ENCODE results near the gene MRPL52. TPM values are rescaled to one million over a fixed set of nuclear protein-coding genes. Genes with fewer than 3 reads are reported as not detected.

The MRPL52 gene
- total and polyA plus RNA-seq, 2 donors (not counting 3 experiments of a cell fraction or from before 2014, with no cell fraction given) = 81.1 to 174 TPM

DNA sequence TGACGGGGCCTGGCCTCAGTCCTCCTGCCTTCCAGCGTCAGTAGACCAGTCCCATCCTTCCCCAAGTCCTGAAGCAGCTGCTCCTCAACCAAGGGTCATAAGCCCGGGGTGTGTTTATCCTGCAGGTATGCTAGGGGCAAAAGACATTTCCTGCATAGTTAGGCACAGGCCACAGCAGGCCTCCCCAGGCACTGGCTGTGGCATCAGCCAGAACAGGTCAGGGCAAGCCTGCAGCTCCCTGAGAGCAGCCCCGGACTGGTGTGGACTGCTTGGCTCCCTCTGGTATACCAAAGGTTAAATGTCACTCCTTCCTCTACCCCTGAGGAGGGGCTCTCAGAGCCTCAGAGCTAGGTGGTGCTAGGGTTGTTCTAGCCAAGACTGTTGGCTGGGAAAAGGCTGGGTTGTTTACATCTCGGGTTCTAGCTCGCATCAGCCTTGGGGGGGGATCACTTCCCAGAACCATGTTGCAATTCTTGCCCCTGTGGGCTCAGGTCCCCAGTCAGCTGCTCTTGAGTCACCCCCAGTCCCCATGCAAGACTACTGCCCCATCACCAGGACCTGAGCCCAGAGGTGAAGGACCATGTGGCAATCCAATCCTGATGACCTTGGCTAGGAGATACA is 9.6 kb downstream of the MRPL52 start:
- no peak overlapping the region for H2AFZ ChIP-seq (ENCODE audit: low read depth, low read length)
- peak overlapping the region in 2 of 3 experiments; percentile 75 to 86 for H3K4me3 ChIP-seq (replicated peaks in 1 of 3; ENCODE audit: insufficient read depth in 1 of 3, low read depth in 1 of 3, low read length in 3 of 3)
- H3K27ac ChIP-seq (ENCODE audit: insufficient read depth, low read depth, low read length) = peak overlapping the region; percentile 84
- intact Hi-C loops (cut with micrococcal nuclease) (loop anchor here (5.0 kb wide), 1 partner anchor 282 kb away; no protein-coding TSS in a partner anchor), dilution Hi-C loops (cut with MboI; ENCODE audit: extremely low pct_ligation_motif_present, low sequenced_read_pairs) (no loop called here)
- FAIRE-seq (no peak), DNase-seq (ENCODE audit: low read depth, low spot score) (no peak)
- TF ChIP-seq POLR2AphosphoS5 (IDR thresholded peaks at IDR 0.05; ENCODE audit: insufficient read depth, low read depth, low read length) (peak; percentile 14), MYC (IDR thresholded peaks at IDR 0.05; ENCODE audit: low read depth, low read length) (no peak)
- no TSS peak for BruUV-seq (replicated peaks)
- peak overlapping the region; percentile 79 for H3K4me2 ChIP-seq (ENCODE audit: insufficient read depth, low read length)
- no peaks in the 10 kb centered on the region for H4K20me1 ChIP-seq (replicated peaks; ENCODE audit: control insufficient read depth, extremely low read depth, insufficient read depth, low read length)
- H3K36me3 ChIP-seq (ENCODE audit: control insufficient read depth in 2 of 2, extremely low read depth in 1 of 2, insufficient read depth in 2 of 2, low read length in 2 of 2) = peaks cover 20 to 39% of the 10 kb centered on the region in 2 experiments
- H3K9me1 ChIP-seq (replicated peaks; ENCODE audit: control insufficient read depth, extremely low read depth, insufficient read depth, low read length) = no peaks in the 10 kb centered on the region
- H3K4me1 ChIP-seq (ENCODE audit: control insufficient read depth, extremely low read depth, insufficient read depth, low read length) = peaks cover 25% of the 10 kb centered on the region
- no peaks in the 10 kb centered on the region for H3K9me3 ChIP-seq (replicated peaks; ENCODE audit: control insufficient read depth, insufficient read depth, low read length)
- peak overlapping the region; percentile 97 for H3K9ac ChIP-seq (replicated peaks; ENCODE audit: extremely low read depth, insufficient read depth, low read length)
- peaks cover 77% of the 10 kb centered on the region for H3K79me2 ChIP-seq (ENCODE audit: control insufficient read depth, insufficient read depth, low read length)
- no peaks in the 10 kb centered on the region for H3K27me3 ChIP-seq (ENCODE audit: control insufficient read depth in 2 of 2, insufficient read depth in 2 of 2, low read length in 2 of 2)
- POLR2A ChIA-PET = no interaction called here
- CTCF ChIA-PET = interaction anchor here (0.7 to 12.5 kb wide), 7 partner anchors 9 to 282 kb away, joined by 3 to 214 read pairs (median 4); no protein-coding TSS in a partner anchor

- no peaks in the 10 kb centered on the region for H3K27me3 ChIP-seq (ENCODE audit: control insufficient read depth in 2 of 2, insufficient read depth in 2 of 2, low read length in 2 of 2)
- no peaks in the 10 kb centered on the region for H4K20me1 ChIP-seq (replicated peaks; ENCODE audit: control insufficient read depth, extremely low read depth, insufficient read depth, low read length)
- intact Hi-C loops (cut with micrococcal nuclease) = no loop called here
- H3K9ac ChIP-seq (replicated peaks; ENCODE audit: extremely low read depth, insufficient read depth, low read length) = no peak overlapping the region
- dilution Hi-C loops (cut with MboI; ENCODE audit: extremely low pct_ligation_motif_present, low sequenced_read_pairs) = no loop called here
- no peak for DNase-seq (ENCODE audit: low read depth, low spot score)
- ChIA-PET POLR2A (interaction anchor here (0.8 kb wide), 1 partner anchor 10 kb away, joined by 5 read pairs; no protein-coding TSS in a partner anchor), CTCF (interaction anchor here (1.2 to 12.5 kb wide), 3 partner anchors 10 to 271 kb away, joined by 4 to 214 read pairs (median 5); no protein-coding TSS in a partner anchor)
- peak; percentile 17 for TF ChIP-seq POLR2AphosphoS5 (IDR thresholded peaks at IDR 0.05; ENCODE audit: insufficient read depth, low read depth, low read length)
- no peak for TF ChIP-seq MYC (IDR thresholded peaks at IDR 0.05; ENCODE audit: low read depth, low read length)
- TF ChIP-seq FOS (IDR thresholded peaks at IDR 0.05; ENCODE audit: borderline replicate concordance, insufficient read depth, low read length) = no peak
- no peak for TF ChIP-seq MAX (IDR thresholded peaks at IDR 0.05; ENCODE audit: insufficient read depth, insufficient read length)
- TF ChIP-seq GATA2 (IDR thresholded peaks at IDR 0.05; ENCODE audit: insufficient read depth, insufficient read length, low read depth, low read length) = no peak
- peak; percentile 44 for TF ChIP-seq POLR2A (IDR thresholded peaks at IDR 0.05; ENCODE audit: low read depth, low read length)
- FAIRE-seq = no peak
- H3K79me2 ChIP-seq (ENCODE audit: control insufficient read depth, insufficient read depth, low read length) = peaks cover 97% of the 10 kb centered on the region
- no peak overlapping the region for H3K4me2 ChIP-seq (ENCODE audit: insufficient read depth, low read length)
- H3K36me3 ChIP-seq (ENCODE audit: control insufficient read depth in 2 of 2, extremely low read depth in 1 of 2, insufficient read depth in 2 of 2, low read length in 2 of 2) = peaks cover 36 to 56% of the 10 kb centered on the region in 2 experiments
- H3K9me1 ChIP-seq (replicated peaks; ENCODE audit: control insufficient read depth, extremely low read depth, insufficient read depth, low read length) = no peaks in the 10 kb centered on the region
- no peak overlapping the region for H2AFZ ChIP-seq (ENCODE audit: low read depth, low read length)
- H3K4me1 ChIP-seq (ENCODE audit: control insufficient read depth, extremely low read depth, insufficient read depth, low read length) = peaks cover 30% of the 10 kb centered on the region
- H3K9me3 ChIP-seq (replicated peaks; ENCODE audit: control insufficient read depth, insufficient read depth, low read length) = no peaks in the 10 kb centered on the region
- H3K27ac ChIP-seq (ENCODE audit: insufficient read depth, low read depth, low read length) = no peak overlapping the region
- BruUV-seq (replicated peaks) = no TSS peak
- H3K4me3 ChIP-seq (replicated peaks in 1 of 3; ENCODE audit: insufficient read depth in 1 of 3, low read depth in 1 of 3, low read length in 3 of 3) = no peak overlapping the region
Observed at GRCh38 chr14:22841311-22841710, 11.6 kb downstream of the MRPL52 start.
